NCI-H526 (cell line): ENCODE data around the gene TMEM54.
A peak's percentile ranks its signal among the peaks of the same experiment; 100 is the strongest.

Source experiments
- DNase-seq, 2 experiments: peaks; one replicate each; lab custom pipeline; 2025; lab: John Stamatoyannopoulos, UW

TMEM54 gene

GRCh38 chr1:32900956-32901822 lies at the start of gene TMEM54:
Gene TMEM54, minus strand, starts transcription at chr1:32901389. Its CDS starts 151 bp downstream, at chr1:32901238.
- peak in 1 of 2 experiments; percentile 71 for DNase-seq

GRCh38 chr1:32949519-32949918 lies 48.3 kb upstream of the TMEM54 start:
- DNase-seq: no peak

GRCh38 chr1:32948905-32949304 lies 47.7 kb upstream of the TMEM54 start:
- no peak for DNase-seq

GRCh38 chr1:32948390-32948722 lies 47.2 kb upstream of the TMEM54 start:
- no peak for DNase-seq

GRCh38 chr1:32947669-32948389 lies 46.6 kb upstream of the TMEM54 start:
- no peak for DNase-seq

- DNase-seq: no peak
Observed at GRCh38 chr1:32946413-32946812, 45.2 kb upstream of the TMEM54 start.

GRCh38 chr1:32944180-32944579 lies 43.0 kb upstream of the TMEM54 start:
- DNase-seq: no peak

GRCh38 chr1:32939655-32940371 lies 38.6 kb upstream of the TMEM54 start:
- no peak for DNase-seq

- DNase-seq: no peak
Observed at GRCh38 chr1:32937061-32937460, 35.9 kb upstream of the TMEM54 start.

GRCh38 chr1:32934535-32934934 lies 33.3 kb upstream of the TMEM54 start:
- no peak for DNase-seq

GRCh38 chr1:32933742-32934322 lies 32.6 kb upstream of the TMEM54 start:
- peak; percentile 81 to 91 for DNase-seq

- no peak for DNase-seq
Observed at GRCh38 chr1:32931760-32932159, 30.6 kb upstream of the TMEM54 start.

GRCh38 chr1:32929366-32929765 lies 28.2 kb upstream of the TMEM54 start:
- DNase-seq: peak in 1 of 2 experiments; percentile 38

- DNase-seq: no peak
Observed at GRCh38 chr1:32928715-32929114, 27.5 kb upstream of the TMEM54 start.

GRCh38 chr1:32928285-32928684 lies 27.1 kb upstream of the TMEM54 start:
- no peak for DNase-seq

GRCh38 chr1:32927441-32927840 lies 26.3 kb upstream of the TMEM54 start:
- no peak for DNase-seq

- no peak for DNase-seq
Observed at GRCh38 chr1:32926562-32926961, 25.4 kb upstream of the TMEM54 start.

GRCh38 chr1:32925403-32926162 lies 24.4 kb upstream of the TMEM54 start:
- DNase-seq: peak in 1 of 2 experiments; percentile 35

GRCh38 chr1:32924881-32925344 lies 23.7 kb upstream of the TMEM54 start:
- DNase-seq: peak in 1 of 2 experiments; percentile 9

GRCh38 chr1:32920833-32921232 lies 19.6 kb upstream of the TMEM54 start:
- DNase-seq: no peak
